GM20000 (cell line): ENCODE results near the gene RPL15.

Source experiments
- DNase-seq: peaks from one replicate; pipeline ENCODE4 v3.0.0; 2012; ENCODE audit warnings: low spot score
- TF ChIP-seq, protein P1 (sequence below): IDR thresholded peaks from 2 replicates; pipeline ENCODE4 v1.5.1; 2012; ENCODE audit warnings: mild to moderate bottlenecking, control low read depth; ENCODE audit errors: extremely low read depth, missing control alignments

The RPL15 gene

DNA sequence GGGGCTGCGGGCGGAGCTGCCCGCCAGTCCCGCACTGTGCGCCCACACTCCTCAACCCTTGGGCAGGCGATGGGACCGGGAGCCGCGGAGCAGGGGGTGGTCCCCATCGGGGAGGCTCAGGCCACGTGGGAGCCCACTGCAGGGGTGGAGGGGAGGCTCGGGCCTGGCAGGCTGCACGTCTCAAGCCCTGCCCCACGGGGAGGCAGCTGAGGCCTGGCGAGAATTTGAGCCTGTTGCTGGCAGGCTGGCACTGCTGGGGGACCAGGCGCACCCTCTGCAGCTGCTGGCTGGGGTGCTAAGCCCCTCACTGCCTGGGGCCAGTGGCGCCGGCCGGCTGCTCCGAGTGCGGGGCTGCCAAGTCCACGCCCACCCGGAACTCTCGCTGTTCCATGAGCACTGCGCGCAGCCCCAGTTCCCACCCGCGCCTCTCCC, 34.4 kb upstream of the RPL15 start:
- no peak for DNase-seq
- TF ChIP-seq, protein P1, sequence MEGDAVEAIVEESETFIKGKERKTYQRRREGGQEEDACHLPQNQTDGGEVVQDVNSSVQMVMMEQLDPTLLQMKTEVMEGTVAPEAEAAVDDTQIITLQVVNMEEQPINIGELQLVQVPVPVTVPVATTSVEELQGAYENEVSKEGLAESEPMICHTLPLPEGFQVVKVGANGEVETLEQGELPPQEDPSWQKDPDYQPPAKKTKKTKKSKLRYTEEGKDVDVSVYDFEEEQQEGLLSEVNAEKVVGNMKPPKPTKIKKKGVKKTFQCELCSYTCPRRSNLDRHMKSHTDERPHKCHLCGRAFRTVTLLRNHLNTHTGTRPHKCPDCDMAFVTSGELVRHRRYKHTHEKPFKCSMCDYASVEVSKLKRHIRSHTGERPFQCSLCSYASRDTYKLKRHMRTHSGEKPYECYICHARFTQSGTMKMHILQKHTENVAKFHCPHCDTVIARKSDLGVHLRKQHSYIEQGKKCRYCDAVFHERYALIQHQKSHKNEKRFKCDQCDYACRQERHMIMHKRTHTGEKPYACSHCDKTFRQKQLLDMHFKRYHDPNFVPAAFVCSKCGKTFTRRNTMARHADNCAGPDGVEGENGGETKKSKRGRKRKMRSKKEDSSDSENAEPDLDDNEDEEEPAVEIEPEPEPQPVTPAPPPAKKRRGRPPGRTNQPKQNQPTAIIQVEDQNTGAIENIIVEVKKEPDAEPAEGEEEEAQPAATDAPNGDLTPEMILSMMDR: no peak

DNA sequence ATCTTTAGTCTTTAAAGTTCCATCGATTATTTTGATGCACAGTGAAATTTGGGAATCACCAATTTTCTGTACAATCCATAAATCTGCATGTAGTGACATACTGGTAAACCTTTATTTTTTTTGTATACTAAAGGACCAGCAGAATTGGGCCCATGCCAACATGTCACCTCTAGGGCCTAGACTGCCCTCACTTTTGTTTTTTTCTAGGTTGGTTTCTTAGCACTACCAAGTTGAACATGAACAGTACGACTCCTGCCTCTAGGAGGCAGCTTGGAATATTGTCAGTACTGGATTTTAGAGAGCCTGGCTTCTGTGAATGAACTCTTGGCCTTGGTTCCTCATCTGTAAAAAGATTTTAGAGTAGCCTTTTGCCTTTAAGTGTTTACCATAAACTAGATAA, 32.5 kb upstream of the RPL15 start:
- TF ChIP-seq, protein P1: no peak
- DNase-seq: no peak

- DNase-seq: no peak
- TF ChIP-seq, protein P1: no peak
These were observed 31.7 kb upstream of the RPL15 start for GRCh38 chr3:23885210-23885609.

DNA sequence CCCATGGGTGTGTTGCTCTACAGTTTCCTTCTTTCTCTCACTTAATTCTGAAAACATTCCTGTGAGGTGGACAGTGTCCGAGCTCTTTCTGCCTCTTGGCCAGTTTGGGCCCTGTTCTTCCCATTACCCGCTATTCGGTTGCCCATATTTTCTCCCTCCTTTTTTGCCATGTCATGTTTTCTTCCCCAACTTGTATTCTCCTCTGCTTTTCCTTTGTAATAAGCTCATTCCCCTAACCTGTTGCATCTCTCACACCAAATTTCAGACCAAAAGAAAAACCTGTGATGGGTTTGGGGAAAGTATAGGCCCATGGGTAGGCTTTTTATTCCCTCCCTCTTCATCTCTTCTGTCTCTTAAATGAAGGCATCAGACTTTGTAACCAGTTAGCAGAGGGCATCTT, 30.6 kb upstream of the RPL15 start:
- DNase-seq: no peak
- TF ChIP-seq, protein P1: no peak

GRCh38 chr3:23888617-23889228, 28.2 kb upstream of the RPL15 start:
- TF ChIP-seq, protein P1: peak; percentile 39

GRCh38 chr3:23889386-23889785, 27.5 kb upstream of the RPL15 start:
- DNase-seq: no peak
- TF ChIP-seq, protein P1: no peak

More at GRCh38 chr3:23888617-23889228, 28.2 kb upstream of the RPL15 start:
- DNase-seq: no peak

DNA sequence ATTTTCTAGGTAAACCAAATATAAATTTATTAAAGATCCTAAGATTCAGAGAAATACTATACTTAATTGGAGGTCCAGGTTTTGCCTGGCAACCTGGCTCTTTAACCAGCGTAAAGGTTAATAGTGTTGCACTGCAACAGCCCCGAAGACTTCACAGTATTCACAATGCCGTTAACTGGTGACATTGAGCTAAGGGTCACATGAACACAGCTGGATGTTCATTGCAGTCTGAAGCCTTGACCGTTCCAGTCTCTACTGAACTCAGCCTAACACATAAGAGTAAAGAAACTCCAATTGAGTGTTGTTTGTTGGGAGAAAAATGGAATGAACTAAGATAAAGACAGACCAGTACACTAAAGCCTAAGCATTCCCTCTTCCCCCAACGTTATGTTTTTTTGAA, 27.0 kb upstream of the RPL15 start:
- TF ChIP-seq, protein P1: no peak
- no peak for DNase-seq
